GM06990 (cell line): Measurements from ENCODE around the gene PIGU.

ENCODE experiments used
- DNase-seq: peaks from one replicate; pipeline ENCODE4 v3.0.0-alpha.2; 2011; ENCODE audit not compliant: insufficient read length; ENCODE audit errors: extremely low read depth
- H3K27me3 ChIP-seq: replicated peaks from 2 replicates; pipeline ENCODE4 v1.6.0; 2011; ENCODE audit warnings: low read length; ENCODE audit not compliant: control insufficient read depth, insufficient read depth
- H3K36me3 ChIP-seq: 2 replicates; pipeline ENCODE4 v1.5.1; 2011; ENCODE audit warnings: low read length; ENCODE audit not compliant: control insufficient read depth, insufficient read depth
- H3K4me3 ChIP-seq: replicated peaks from 2 replicates; pipeline ENCODE4 v1.5.1; 2011; ENCODE audit warnings: low read depth, mild to moderate bottlenecking, control low read depth, low read length
- TF ChIP-seq, protein P1 (sequence below): IDR thresholded peaks from 2 replicates; pipeline ENCODE4 v1.5.1; 2011; ENCODE audit warnings: low read length, control low read depth, mild to moderate bottlenecking, inconsistent platforms; ENCODE audit not compliant: insufficient read depth, poor library complexity, severe bottlenecking

The PIGU gene

GRCh38 chr20:34578521-34578920, 98.4 kb downstream of the PIGU start:
- Histone ChIP-seq H3K36me3 (peaks cover 1% of the 10 kb centered on the region), H3K27me3 (no peaks in the 10 kb centered on the region), H3K4me3 (no peak overlapping the region)
- DNase-seq = no peak
- TF ChIP-seq, protein P1, sequence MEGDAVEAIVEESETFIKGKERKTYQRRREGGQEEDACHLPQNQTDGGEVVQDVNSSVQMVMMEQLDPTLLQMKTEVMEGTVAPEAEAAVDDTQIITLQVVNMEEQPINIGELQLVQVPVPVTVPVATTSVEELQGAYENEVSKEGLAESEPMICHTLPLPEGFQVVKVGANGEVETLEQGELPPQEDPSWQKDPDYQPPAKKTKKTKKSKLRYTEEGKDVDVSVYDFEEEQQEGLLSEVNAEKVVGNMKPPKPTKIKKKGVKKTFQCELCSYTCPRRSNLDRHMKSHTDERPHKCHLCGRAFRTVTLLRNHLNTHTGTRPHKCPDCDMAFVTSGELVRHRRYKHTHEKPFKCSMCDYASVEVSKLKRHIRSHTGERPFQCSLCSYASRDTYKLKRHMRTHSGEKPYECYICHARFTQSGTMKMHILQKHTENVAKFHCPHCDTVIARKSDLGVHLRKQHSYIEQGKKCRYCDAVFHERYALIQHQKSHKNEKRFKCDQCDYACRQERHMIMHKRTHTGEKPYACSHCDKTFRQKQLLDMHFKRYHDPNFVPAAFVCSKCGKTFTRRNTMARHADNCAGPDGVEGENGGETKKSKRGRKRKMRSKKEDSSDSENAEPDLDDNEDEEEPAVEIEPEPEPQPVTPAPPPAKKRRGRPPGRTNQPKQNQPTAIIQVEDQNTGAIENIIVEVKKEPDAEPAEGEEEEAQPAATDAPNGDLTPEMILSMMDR = no peak

GRCh38 chr20:34578025-34578424, 98.9 kb downstream of the PIGU start:
- no peak for DNase-seq
- H3K4me3 ChIP-seq = no peak overlapping the region
- H3K27me3 ChIP-seq = no peaks in the 10 kb centered on the region
- TF ChIP-seq, protein P1 = no peak
- H3K36me3 ChIP-seq = peaks cover 1% of the 10 kb centered on the region

GRCh38 chr20:34577061-34577460, 99.8 kb downstream of the PIGU start:
- DNase-seq = no peak
- Histone ChIP-seq H3K36me3 (peaks cover 1% of the 10 kb centered on the region), H3K27me3 (no peaks in the 10 kb centered on the region), H3K4me3 (no peak overlapping the region)
- TF ChIP-seq, protein P1 = no peak

GRCh38 chr20:34575756-34576155, 101.1 kb downstream of the PIGU start:
- DNase-seq = no peak
- Histone ChIP-seq H3K27me3 (no peaks in the 10 kb centered on the region), H3K36me3 (peaks cover 5% of the 10 kb centered on the region), H3K4me3 (no peak overlapping the region)
- TF ChIP-seq, protein P1 = no peak

GRCh38 chr20:34575271-34575670, 101.6 kb downstream of the PIGU start:
- TF ChIP-seq, protein P1 = no peak
- DNase-seq = no peak
- Histone ChIP-seq H3K27me3 (no peaks in the 10 kb centered on the region), H3K36me3 (peaks cover 3% of the 10 kb centered on the region; the same call in 1 of the 2 replicates), H3K4me3 (no peak overlapping the region)

DNA sequence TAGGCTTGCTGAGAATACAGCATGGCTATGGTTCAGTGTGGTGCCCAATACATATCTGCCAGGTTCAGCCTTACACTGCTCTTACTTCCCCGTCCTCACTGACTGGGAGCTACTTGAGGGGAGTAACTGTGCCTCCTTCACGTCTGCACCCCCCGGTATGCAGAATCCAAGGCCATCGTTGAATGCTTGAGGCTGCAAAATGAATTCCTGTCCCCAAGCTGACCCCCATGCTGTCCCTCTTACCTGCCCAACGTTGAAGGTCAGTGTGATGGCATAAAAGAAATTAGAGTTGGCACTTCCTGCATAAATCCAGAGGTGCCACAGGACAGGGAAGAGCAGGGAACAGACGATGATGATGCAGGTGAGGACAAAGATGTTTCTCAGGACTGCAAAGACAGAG, 102.0 kb downstream of the PIGU start:
- Histone ChIP-seq H3K27me3 (no peaks in the 10 kb centered on the region), H3K4me3 (no peak overlapping the region), H3K36me3 (peaks cover 3% of the 10 kb centered on the region; the same call in 1 of the 2 replicates)
- DNase-seq = no peak
- TF ChIP-seq, protein P1 = no peak
